Vagina (tissue), 2 donors: ENCODE data around the gene ZNF385C. TPM values are rescaled to one million over a fixed set of nuclear protein-coding genes. Genes with fewer than 3 reads are reported as not detected.
A peak's percentile ranks its signal among the peaks of the same experiment; 100 is the strongest.
"Not testable (repeated sequence)": the region's sequence is repeated elsewhere in the genome, so short reads cannot be mapped to it uniquely, and the experiment has no call there.

Experiments used
- DNase-seq, 2 donors: peaks; one replicate each; pipeline ENCODE4 v3.0.0-alpha.2; 2017; ENCODE audit errors: extremely low spot score in 2 of 2
- H3K27ac ChIP-seq: fragments of 200-600 bp; sonication (generic); one replicate; pipeline ENCODE4 v1.5.1; 2019
- H3K27me3 ChIP-seq: fragments of 200-600 bp; sonication (generic); one replicate; pipeline ENCODE4 v1.5.1; 2019
- H3K36me3 ChIP-seq, 2 donors: fragments of 200-600 bp; sonication (generic); one replicate each; pipeline ENCODE4 v1.5.1; 2017 to 2019
- H3K4me1 ChIP-seq: fragments of 200-600 bp; sonication (generic); one replicate; pipeline ENCODE4 v1.5.1; 2019
- H3K4me3 ChIP-seq, 2 donors: fragments of 200-600 bp; sonication (generic); 1 replicate in 1 of 2; 2 replicates in 1 of 2; pipeline ENCODE4 v1.5.1; 2016 to 2019
- H3K9me3 ChIP-seq: fragments of 200-600 bp; sonication (generic); one replicate; pipeline ENCODE4 v1.5.1; 2019
- CTCF ChIP-seq, 3 experiments: fragments of 450-650 bp in 2 of 3; fragments of 200-600 bp in 1 of 3; sonication (generic) in 1 of 3; IDR thresholded peaks; one replicate each; pipeline ENCODE4 v1.5.1; 2017 to 2019; ENCODE audit warnings: antibody characterized with exemption in 3 of 3, mild to moderate bottlenecking in 2 of 3, moderate library complexity in 2 of 3
- POLR2A ChIP-seq, 2 donors: fragments of 450-650 bp; IDR thresholded peaks; one replicate each; pipeline ENCODE4 v1.6.1; 2017; ENCODE audit warnings: antibody characterized with exemption in 2 of 2, mild to moderate bottlenecking in 2 of 2, moderate library complexity in 2 of 2
- POLR2AphosphoS5 ChIP-seq, 2 donors: sonication (generic); formaldehyde crosslinking; IDR thresholded peaks; one replicate each; pipeline ENCODE4 v1.9.0; 2017; ENCODE audit warnings: antibody characterized with exemption in 2 of 2, mild to moderate bottlenecking in 2 of 2, low read depth in 1 of 2; ENCODE audit not compliant: insufficient read depth in 1 of 2
- intact Hi-C: fragments of 100-400 bp; cut with DNase I; formaldehyde crosslinking; loops from one replicate; pipeline ENCODE4 v1.15.1; 2023
- total RNA-seq: library from RNA; depleted of rRNA; stranded (reverse); fragments of >200 nt; gene quantifications from one replicate; pipeline ENCODE4 v1.2.3, GENCODE V29; 2016

ZNF385C gene
- total RNA-seq, 1 donor from 2014 or later: 0.49 TPM

- no peaks in the 10 kb centered on the region for H3K9me3 ChIP-seq
- peaks cover 0 to 6% of the 10 kb centered on the region in 2 donors for H3K36me3 ChIP-seq
- intact Hi-C loops: no loop called here
- DNase-seq: no peak
- peaks cover 25% of the 10 kb centered on the region for H3K4me1 ChIP-seq
- H3K4me3 ChIP-seq: no peak overlapping the region
- TF ChIP-seq POLR2AphosphoS5 (IDR thresholded peaks at IDR 0.05; ENCODE audit: insufficient read depth in 1 of 2, low read depth in 1 of 2) (no peak), CTCF (IDR thresholded peaks at IDR 0.05) (no peak), POLR2A (IDR thresholded peaks at IDR 0.05) (no peak)
- no peak overlapping the region for H3K27ac ChIP-seq
- H3K27me3 ChIP-seq: no peaks in the 10 kb centered on the region
These were observed 43.1 kb upstream of the ZNF385C start for GRCh38 chr17:42141382-42141781.

GRCh38 chr17:42140690-42141089 lies 42.4 kb upstream of the ZNF385C start:
- intact Hi-C loops, H3K36me3 ChIP-seq, DNase-seq, H3K4me3 ChIP-seq, H3K27ac ChIP-seq, H3K27me3 ChIP-seq, H3K9me3 ChIP-seq: not testable (repeated sequence)
- peaks cover 32% of the 10 kb centered on the region for H3K4me1 ChIP-seq

- Histone ChIP-seq H3K9me3 (no peaks in the 10 kb centered on the region), H3K36me3 (no peaks in the 10 kb centered on the region), H3K27me3 (no peaks in the 10 kb centered on the region), H3K27ac (no peak overlapping the region), H3K4me1 (peaks cover 41% of the 10 kb centered on the region), H3K4me3 (no peak overlapping the region)
- no peak for DNase-seq
- intact Hi-C loops: no loop called here
- TF ChIP-seq POLR2AphosphoS5 (IDR thresholded peaks at IDR 0.05; ENCODE audit: insufficient read depth in 1 of 2, low read depth in 1 of 2) (no peak), POLR2A (IDR thresholded peaks at IDR 0.05) (no peak), CTCF (IDR thresholded peaks at IDR 0.05) (no peak)
These were observed 40.6 kb upstream of the ZNF385C start for GRCh38 chr17:42138749-42139492.

- no peaks in the 10 kb centered on the region for H3K9me3 ChIP-seq
- H3K27me3 ChIP-seq: no peaks in the 10 kb centered on the region
- no peak overlapping the region for H3K4me3 ChIP-seq
- H3K4me1 ChIP-seq: peaks cover 58% of the 10 kb centered on the region
- H3K27ac ChIP-seq: no peak overlapping the region
- no peak for DNase-seq
- TF ChIP-seq POLR2A (IDR thresholded peaks at IDR 0.05) (no peak), CTCF (IDR thresholded peaks at IDR 0.05) (no peak), POLR2AphosphoS5 (IDR thresholded peaks at IDR 0.05; ENCODE audit: insufficient read depth in 1 of 2, low read depth in 1 of 2) (no peak)
- intact Hi-C loops: no loop called here
- no peaks in the 10 kb centered on the region for H3K36me3 ChIP-seq
These were observed 38.4 kb upstream of the ZNF385C start for GRCh38 chr17:42136654-42137051.

- TF ChIP-seq CTCF (IDR thresholded peaks at IDR 0.05) (no peak), POLR2A (IDR thresholded peaks at IDR 0.05) (no peak), POLR2AphosphoS5 (IDR thresholded peaks at IDR 0.05; ENCODE audit: insufficient read depth in 1 of 2, low read depth in 1 of 2) (peak in 1 of 2 donors; percentile 72)
- peak overlapping the region; percentile 15 for H3K27ac ChIP-seq
- H3K4me3 ChIP-seq: no peak overlapping the region
- intact Hi-C loops: no loop called here
- DNase-seq: no peak
- H3K27me3 ChIP-seq: no peaks in the 10 kb centered on the region
- no peaks in the 10 kb centered on the region for H3K36me3 ChIP-seq
- H3K4me1 ChIP-seq: peaks cover 65% of the 10 kb centered on the region
- no peaks in the 10 kb centered on the region for H3K9me3 ChIP-seq
These were observed 37.7 kb upstream of the ZNF385C start for GRCh38 chr17:42135664-42136653.
